ENCODE results near the gene HM13. TPM values are rescaled to one million over a fixed set of nuclear protein-coding genes. Genes with fewer than 3 reads are reported as not detected.

The HM13 gene
- total and polyA plus RNA-seq, 7 donors = 34.8 to 304 (median 62.5) TPM

DNA sequence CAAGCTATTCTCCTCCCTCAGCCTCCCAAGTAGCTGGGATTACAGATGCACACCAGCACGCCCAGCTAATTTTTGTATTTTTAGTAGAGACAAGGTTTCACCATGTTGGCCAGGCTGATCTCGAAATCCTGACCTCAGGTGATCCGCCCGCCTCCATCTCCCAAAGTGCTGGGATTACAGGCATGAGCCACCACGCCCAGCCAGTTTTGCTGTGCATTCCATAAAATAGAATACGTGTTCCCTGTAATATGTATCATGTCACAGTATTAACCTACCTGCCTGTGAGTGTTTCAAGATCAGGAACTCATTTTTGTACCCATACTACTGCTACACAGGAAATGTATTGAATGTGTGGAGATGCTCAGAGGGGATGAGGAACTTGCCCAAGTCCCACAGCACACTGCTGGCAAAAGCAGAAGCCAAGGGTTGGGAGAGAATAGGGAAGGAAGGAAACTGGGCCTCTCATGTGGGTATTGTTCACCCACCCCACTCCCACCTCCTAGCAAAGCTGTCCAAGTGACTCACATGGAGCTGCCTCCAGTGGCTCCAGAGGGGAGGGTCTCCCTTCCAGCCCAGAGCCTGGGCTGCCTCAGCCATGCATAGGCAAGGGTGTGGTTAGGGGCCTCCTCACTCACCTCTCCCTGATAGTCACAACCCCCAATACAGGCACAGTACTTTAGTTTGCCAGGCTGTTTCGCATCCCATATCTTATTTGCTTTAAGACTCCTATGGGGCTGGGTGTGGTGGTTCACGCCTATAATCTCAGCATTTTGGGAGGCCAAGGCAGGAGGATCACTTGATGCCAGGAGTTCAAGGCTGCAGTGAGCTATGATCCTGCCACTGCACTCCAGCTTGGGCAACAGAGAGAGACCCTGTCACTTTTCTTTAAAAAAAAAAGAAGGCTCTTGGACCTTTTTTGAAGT lies 9.4 kb downstream of the HM13 start:
- intact Hi-C loops (cut with DNase I) = no loop called here
- Histone ChIP-seq H3K9me3 (no peaks in the 10 kb centered on the region), H3K4me3 (no peak overlapping the region), H3K27ac (no peak overlapping the region), H3K27me3 (no peaks in the 10 kb centered on the region), H3K36me3 (peaks cover 0 to 43% (median 14%) of the 10 kb centered on the region in 4 donors), H3K4me1 (peaks cover 0 to 13% (median 3%) of the 10 kb centered on the region in 4 donors)
- 85% methylated on average over 8 of the region's 8 CpGs for WGBS, 2 donors
- TF ChIP-seq POLR2A (IDR thresholded peaks at IDR 0.05) (no peak), EP300 (IDR thresholded peaks at IDR 0.05) (no peak), POLR2AphosphoS5 (IDR thresholded peaks at IDR 0.05) (no peak)
- TF ChIP-seq, protein P1, sequence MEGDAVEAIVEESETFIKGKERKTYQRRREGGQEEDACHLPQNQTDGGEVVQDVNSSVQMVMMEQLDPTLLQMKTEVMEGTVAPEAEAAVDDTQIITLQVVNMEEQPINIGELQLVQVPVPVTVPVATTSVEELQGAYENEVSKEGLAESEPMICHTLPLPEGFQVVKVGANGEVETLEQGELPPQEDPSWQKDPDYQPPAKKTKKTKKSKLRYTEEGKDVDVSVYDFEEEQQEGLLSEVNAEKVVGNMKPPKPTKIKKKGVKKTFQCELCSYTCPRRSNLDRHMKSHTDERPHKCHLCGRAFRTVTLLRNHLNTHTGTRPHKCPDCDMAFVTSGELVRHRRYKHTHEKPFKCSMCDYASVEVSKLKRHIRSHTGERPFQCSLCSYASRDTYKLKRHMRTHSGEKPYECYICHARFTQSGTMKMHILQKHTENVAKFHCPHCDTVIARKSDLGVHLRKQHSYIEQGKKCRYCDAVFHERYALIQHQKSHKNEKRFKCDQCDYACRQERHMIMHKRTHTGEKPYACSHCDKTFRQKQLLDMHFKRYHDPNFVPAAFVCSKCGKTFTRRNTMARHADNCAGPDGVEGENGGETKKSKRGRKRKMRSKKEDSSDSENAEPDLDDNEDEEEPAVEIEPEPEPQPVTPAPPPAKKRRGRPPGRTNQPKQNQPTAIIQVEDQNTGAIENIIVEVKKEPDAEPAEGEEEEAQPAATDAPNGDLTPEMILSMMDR (IDR thresholded peaks at IDR 0.05) = no peak
- no peak for DNase-seq

DNA sequence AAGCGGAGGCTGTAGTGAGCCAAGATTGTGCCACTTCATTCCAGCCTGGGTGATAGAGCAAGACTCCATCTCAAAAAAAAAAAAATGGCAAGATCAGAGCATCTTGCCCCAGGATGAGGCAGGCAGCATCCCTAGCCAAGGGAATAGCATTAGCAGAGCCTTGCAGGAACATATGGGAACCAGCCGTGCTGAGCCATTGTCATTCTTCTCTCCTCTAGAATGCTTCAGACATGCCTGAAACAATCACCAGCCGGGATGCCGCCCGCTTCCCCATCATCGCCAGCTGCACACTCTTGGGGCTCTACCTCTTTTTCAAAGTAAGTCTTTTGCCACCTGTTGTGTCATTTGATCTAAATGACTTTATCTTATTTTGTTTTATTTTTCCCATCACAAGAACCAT lies 13.0 kb downstream of the HM13 start:
- 94 to 96% methylated on average over 6 of the region's 6 CpGs for WGBS, 2 donors
- intact Hi-C loops (cut with DNase I) = no loop called here
- no peak for DNase-seq
- Histone ChIP-seq H3K36me3 (peaks cover 0 to 69% (median 28%) of the 10 kb centered on the region in 4 donors), H3K9me3 (no peaks in the 10 kb centered on the region), H3K4me1 (peaks cover 0 to 8% (median 3%) of the 10 kb centered on the region in 4 donors), H3K27ac (no peak overlapping the region), H3K4me3 (no peak overlapping the region), H3K27me3 (no peaks in the 10 kb centered on the region)
- TF ChIP-seq POLR2A (IDR thresholded peaks at IDR 0.05) (no peak), POLR2AphosphoS5 (IDR thresholded peaks at IDR 0.05) (no peak), EP300 (IDR thresholded peaks at IDR 0.05) (no peak)
- TF ChIP-seq, protein P1 (IDR thresholded peaks at IDR 0.05) = no peak

DNA sequence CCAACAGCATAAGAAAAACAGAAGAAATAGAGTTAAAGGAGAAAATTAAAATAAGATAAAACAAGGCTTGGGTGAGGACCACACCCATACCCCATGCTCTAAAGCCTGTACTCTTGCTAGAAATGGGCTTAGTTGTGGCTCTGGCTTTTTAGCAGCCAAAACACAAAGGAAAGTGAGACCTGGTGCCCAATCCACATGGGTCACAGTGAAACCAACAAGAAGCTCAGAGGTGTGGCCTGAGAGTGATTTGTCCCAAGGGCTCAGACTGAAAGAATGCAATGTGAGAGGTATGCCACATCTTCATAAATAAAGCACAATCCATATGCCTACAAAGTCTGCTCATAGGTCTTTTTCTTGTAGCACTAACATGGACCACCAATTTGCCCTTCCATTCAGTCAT lies 21.1 kb downstream of the HM13 start:
- TF ChIP-seq EP300 (IDR thresholded peaks at IDR 0.05) = no peak
- no peak for TF ChIP-seq POLR2AphosphoS5 (IDR thresholded peaks at IDR 0.05)
- TF ChIP-seq, protein P1 (IDR thresholded peaks at IDR 0.05) = no peak
- no peak for TF ChIP-seq POLR2A (IDR thresholded peaks at IDR 0.05)
- Histone ChIP-seq H3K9me3 (no peaks in the 10 kb centered on the region), H3K27ac (no peak overlapping the region), H3K4me3 (no peak overlapping the region), H3K27me3 (no peaks in the 10 kb centered on the region), H3K4me1 (no peaks in the 10 kb centered on the region), H3K36me3 (peaks cover 0 to 100% (median 49%) of the 10 kb centered on the region in 4 donors)
- intact Hi-C loops (cut with DNase I) = no loop called here
- DNase-seq = no peak

DNA sequence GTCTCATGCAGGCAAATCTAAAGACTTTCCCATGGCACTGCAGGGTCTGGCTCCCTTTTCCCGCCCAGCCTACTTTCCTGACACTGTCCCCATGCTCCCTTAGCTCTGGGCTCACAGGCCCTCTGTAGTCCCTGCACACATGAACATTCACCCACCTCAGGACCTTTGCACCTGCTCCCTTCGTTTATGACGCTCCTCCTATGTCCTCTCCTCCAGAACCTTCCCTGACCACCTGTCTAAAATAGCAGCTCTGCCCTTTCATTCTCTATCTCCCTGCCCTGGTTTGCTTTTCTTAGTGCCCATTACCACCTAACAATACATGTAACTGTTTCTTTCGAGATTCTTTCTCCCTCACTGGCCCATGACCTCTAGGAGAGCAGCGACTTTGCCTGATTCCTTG lies 22.3 kb downstream of the HM13 start:
- no peaks in the 10 kb centered on the region for H3K9me3 ChIP-seq
- intact Hi-C loops (cut with DNase I) = no loop called here
- no peaks in the 10 kb centered on the region for H3K4me1 ChIP-seq
- TF ChIP-seq EP300 (IDR thresholded peaks at IDR 0.05) = no peak
- no peak for TF ChIP-seq POLR2A (IDR thresholded peaks at IDR 0.05)
- TF ChIP-seq, protein P1 (IDR thresholded peaks at IDR 0.05) = no peak
- TF ChIP-seq POLR2AphosphoS5 (IDR thresholded peaks at IDR 0.05) = no peak
- WGBS, 2 donors = 91 to 97% methylated on average over 5 of the region's 5 CpGs
- H3K36me3 ChIP-seq = peaks cover 0 to 91% (median 50%) of the 10 kb centered on the region in 4 donors
- no peak for DNase-seq
- no peaks in the 10 kb centered on the region for H3K27me3 ChIP-seq
- no peak overlapping the region for H3K4me3 ChIP-seq
- no peak overlapping the region for H3K27ac ChIP-seq
